Activated CD8-positive, alpha-beta T cell treated with anti-CD3 and anti-CD28 coated beads for 36 hours (primary cell): ENCODE data around the gene KIRREL3. TPM values are rescaled to one million over a fixed set of nuclear protein-coding genes. Genes with fewer than 3 reads are reported as not detected.

Experiments used
- ATAC-seq: fragments of 200-7000 bp; cut with Tn5 transposase; one replicate; pipeline ENCODE4 v1.10.0; 2021; ENCODE audit warnings: mild to moderate bottlenecking, moderate library complexity
- CTCF ChIA-PET: fragments of 350-600 bp; sonication (Branson Sonifier 250); formaldehyde crosslinking; loops from one replicate; lab custom pipeline; 2021; ENCODE audit warnings: antibody characterized with exemption; lab: Charles Lee
- POLR2A ChIA-PET: fragments of 350-600 bp; sonication (Branson Sonifier 250); formaldehyde crosslinking; loops from one replicate; lab custom pipeline; 2021; ENCODE audit warnings: antibody characterized with exemption; lab: Charles Lee
- DNase-seq: peaks from one replicate; pipeline ENCODE4 v3.0.0-alpha.2; 2020
- H3K27ac Mint-ChIP-seq: one replicate; pipeline ENCODE4 v1.8.0; 2021; ENCODE audit warnings: mild to moderate bottlenecking, mixed read lengths
- H3K27me3 Mint-ChIP-seq: one replicate; pipeline ENCODE4 v1.8.0; 2021; ENCODE audit warnings: mixed read lengths
- H3K36me3 Mint-ChIP-seq: one replicate; pipeline ENCODE4 v1.8.0; 2021; ENCODE audit warnings: low read depth, mixed read lengths
- H3K4me1 Mint-ChIP-seq: one replicate; pipeline ENCODE4 v1.8.0; 2021; ENCODE audit warnings: low read depth, mixed read lengths
- H3K4me3 Mint-ChIP-seq: one replicate; pipeline ENCODE4 v1.8.0; 2021; ENCODE audit warnings: mild to moderate bottlenecking, moderate library complexity, mixed read lengths
- H3K9me3 Mint-ChIP-seq: one replicate; pipeline ENCODE4 v1.8.0; 2021; ENCODE audit warnings: mixed read lengths
- intact Hi-C: fragments of 100-400 bp; cut with micrococcal nuclease; formaldehyde crosslinking; loops from one replicate; pipeline ENCODE4 v1.10.0; 2022
- total RNA-seq, 2 experiments: library from RNA; stranded (reverse); gene quantifications; one replicate each; pipeline ENCODE4 v1.2.3, GENCODE V29; 2021
- TF ChIP-seq, protein P1 (sequence below): fragments of 200-600 bp; IDR thresholded peaks from one replicate; pipeline ENCODE4 v1.8.0; 2022; ENCODE audit warnings: antibody characterized with exemption, mild to moderate bottlenecking

KIRREL3 gene
- total RNA-seq, result not detected

DNA sequence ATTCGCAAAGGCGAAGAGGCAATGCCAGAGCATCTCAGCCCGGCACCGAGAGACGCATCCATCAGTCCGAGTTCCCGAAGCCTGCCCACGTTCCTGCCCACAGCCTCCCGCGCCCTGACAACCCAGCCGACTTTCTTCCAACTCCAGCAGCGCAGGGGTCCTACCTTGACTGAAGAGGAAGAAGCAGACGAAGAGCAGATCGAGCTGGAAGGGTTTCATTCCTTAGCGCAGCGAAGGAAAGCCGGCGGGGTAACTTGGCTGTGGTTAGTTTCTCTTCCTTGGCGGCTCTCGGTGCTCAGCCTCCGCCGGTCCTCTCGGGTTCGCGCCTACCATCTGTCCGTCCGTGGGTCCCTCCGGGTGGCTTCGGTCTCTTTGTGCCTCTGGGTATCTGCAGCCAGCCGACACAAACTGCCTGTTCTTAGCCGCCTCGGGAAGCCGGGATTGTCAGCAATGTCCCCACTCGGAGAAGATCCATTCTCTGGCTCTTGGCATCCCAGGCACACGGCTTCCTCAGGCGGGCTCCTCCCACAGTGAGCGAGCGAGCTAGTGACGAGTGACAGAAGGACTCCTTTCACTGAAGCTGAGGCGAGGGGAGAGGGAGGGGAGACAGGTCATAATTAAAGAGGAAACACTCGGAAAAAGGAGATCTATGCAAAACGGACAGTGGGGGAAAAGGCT lies at the start of gene KIRREL3:
KIRREL3 (minus strand) TSS at position 480 of the 678 bp plus-strand sequence.
- no peaks in the 10 kb centered on the region for H3K36me3 Mint-ChIP-seq
- DNase-seq (no peak), ATAC-seq (no peak)
- TF ChIP-seq, protein P1, sequence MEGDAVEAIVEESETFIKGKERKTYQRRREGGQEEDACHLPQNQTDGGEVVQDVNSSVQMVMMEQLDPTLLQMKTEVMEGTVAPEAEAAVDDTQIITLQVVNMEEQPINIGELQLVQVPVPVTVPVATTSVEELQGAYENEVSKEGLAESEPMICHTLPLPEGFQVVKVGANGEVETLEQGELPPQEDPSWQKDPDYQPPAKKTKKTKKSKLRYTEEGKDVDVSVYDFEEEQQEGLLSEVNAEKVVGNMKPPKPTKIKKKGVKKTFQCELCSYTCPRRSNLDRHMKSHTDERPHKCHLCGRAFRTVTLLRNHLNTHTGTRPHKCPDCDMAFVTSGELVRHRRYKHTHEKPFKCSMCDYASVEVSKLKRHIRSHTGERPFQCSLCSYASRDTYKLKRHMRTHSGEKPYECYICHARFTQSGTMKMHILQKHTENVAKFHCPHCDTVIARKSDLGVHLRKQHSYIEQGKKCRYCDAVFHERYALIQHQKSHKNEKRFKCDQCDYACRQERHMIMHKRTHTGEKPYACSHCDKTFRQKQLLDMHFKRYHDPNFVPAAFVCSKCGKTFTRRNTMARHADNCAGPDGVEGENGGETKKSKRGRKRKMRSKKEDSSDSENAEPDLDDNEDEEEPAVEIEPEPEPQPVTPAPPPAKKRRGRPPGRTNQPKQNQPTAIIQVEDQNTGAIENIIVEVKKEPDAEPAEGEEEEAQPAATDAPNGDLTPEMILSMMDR, result no peak
- H3K27me3 Mint-ChIP-seq, result peaks cover 47% of the 10 kb centered on the region
- no peak within 1 kb of the TSS for H3K4me3 Mint-ChIP-seq
- H3K9me3 Mint-ChIP-seq, result no peaks in the 10 kb centered on the region
- ChIA-PET POLR2A (no interaction called here), CTCF (interaction anchor here (1.1 kb wide), 1 partner anchor 10 kb away, joined by 5 read pairs; no protein-coding TSS in a partner anchor)
- H3K4me1 Mint-ChIP-seq, result no peaks in the 10 kb centered on the region
- intact Hi-C loops, result no loop called here
- H3K27ac Mint-ChIP-seq, result no peak within 1 kb of the TSS

- POLR2A ChIA-PET, result no interaction called here
- Mint-ChIP-seq H3K4me1 (no peaks in the 10 kb centered on the region), H3K4me3 (no peak overlapping the region), H3K36me3 (no peaks in the 10 kb centered on the region), H3K9me3 (no peaks in the 10 kb centered on the region), H3K27me3 (no peaks in the 10 kb centered on the region), H3K27ac (no peak overlapping the region)
- no peak for ATAC-seq
- TF ChIP-seq, protein P1, result no peak
- DNase-seq, result no peak
- CTCF ChIA-PET, result no interaction called here
- intact Hi-C loops, result no loop called here
Measured at GRCh38 chr11:127050186-127050585, 49.6 kb upstream of the KIRREL3 start.

DNA sequence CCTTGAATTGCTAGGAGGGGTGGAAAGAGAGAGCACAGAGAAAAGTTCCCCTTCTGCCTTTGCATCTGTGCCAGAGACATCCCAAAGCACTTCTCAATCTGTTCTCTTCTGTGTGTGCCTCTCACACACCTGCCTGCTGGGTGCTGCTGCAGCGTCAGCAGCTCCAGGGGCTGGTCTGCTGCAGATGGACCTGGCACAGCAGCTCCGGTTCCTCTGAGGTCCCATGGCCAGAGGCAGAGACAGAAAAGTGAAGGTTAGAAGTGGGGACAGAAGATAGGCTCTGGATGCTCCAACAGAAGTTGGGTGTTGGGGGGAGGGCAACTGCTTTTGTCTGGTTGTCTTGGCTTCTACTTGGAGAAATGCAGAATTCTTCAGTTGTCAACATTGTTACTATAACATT lies 48.9 kb upstream of the KIRREL3 start:
- intact Hi-C loops, result no loop called here
- ATAC-seq (no peak), DNase-seq (no peak)
- no peaks in the 10 kb centered on the region for H3K27me3 Mint-ChIP-seq
- no peaks in the 10 kb centered on the region for H3K9me3 Mint-ChIP-seq
- H3K4me1 Mint-ChIP-seq, result no peaks in the 10 kb centered on the region
- ChIA-PET CTCF (no interaction called here), POLR2A (no interaction called here)
- TF ChIP-seq, protein P1, result no peak
- no peak overlapping the region for H3K4me3 Mint-ChIP-seq
- H3K36me3 Mint-ChIP-seq, result no peaks in the 10 kb centered on the region
- H3K27ac Mint-ChIP-seq, result no peak overlapping the region

DNA sequence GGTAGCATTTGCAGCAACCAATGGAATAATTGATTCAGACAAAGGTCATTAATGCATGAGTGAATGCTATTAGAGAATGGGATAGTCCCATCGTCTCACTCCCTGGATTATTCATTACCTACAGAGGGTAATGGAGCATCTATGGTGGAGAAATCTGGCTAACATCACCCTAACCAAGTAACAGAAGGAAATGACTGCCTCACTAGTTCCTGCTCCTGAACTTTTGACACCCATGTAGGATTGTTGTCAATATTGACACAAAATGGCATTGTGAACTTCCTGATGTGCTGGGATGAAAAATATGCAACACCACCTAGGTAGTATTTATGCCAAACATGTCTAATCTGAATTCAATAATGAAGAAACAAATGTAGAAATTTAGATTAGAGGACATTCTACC lies 44.0 kb upstream of the KIRREL3 start:
- POLR2A ChIA-PET, result no interaction called here
- CTCF ChIA-PET, result no interaction called here
- Mint-ChIP-seq H3K36me3 (no peaks in the 10 kb centered on the region), H3K27me3 (peaks cover 1% of the 10 kb centered on the region), H3K27ac (no peak overlapping the region), H3K4me1 (no peaks in the 10 kb centered on the region), H3K9me3 (no peaks in the 10 kb centered on the region), H3K4me3 (no peak overlapping the region)
- DNase-seq (no peak), ATAC-seq (no peak)
- intact Hi-C loops, result no loop called here
- TF ChIP-seq, protein P1, result no peak

- intact Hi-C loops, result no loop called here
- no peak for DNase-seq
- TF ChIP-seq, protein P1, result no peak
- CTCF ChIA-PET, result no interaction called here
- Mint-ChIP-seq H3K27me3 (peaks cover 9% of the 10 kb centered on the region), H3K4me3 (no peak overlapping the region), H3K9me3 (no peaks in the 10 kb centered on the region), H3K4me1 (no peaks in the 10 kb centered on the region), H3K27ac (no peak overlapping the region), H3K36me3 (no peaks in the 10 kb centered on the region)
- ATAC-seq, result no peak
- POLR2A ChIA-PET, result no interaction called here
Measured at GRCh38 chr11:127042445-127042844, 41.9 kb upstream of the KIRREL3 start.
